Mesodermal cell (in vitro differentiated cells): ENCODE data around the gene TSPAN13. TPM values are rescaled to one million over a fixed set of nuclear protein-coding genes. Genes with fewer than 3 reads are reported as not detected.

Experiments used
- H3K27ac ChIP-seq: 2 replicates; pipeline ENCODE4 v1.7.0; 2013; ENCODE audit warnings: mild to moderate bottlenecking, low read depth, low read length, moderate library complexity; ENCODE audit not compliant: severe bottlenecking
- H3K36me3 ChIP-seq: 2 replicates; pipeline ENCODE4 v1.7.1; 2013; ENCODE audit warnings: mild to moderate bottlenecking, low read length, moderate library complexity; ENCODE audit not compliant: control insufficient read depth, insufficient read depth
- H3K4me1 ChIP-seq: one replicate; pipeline ENCODE4 v1.7.1; 2013; ENCODE audit warnings: mild to moderate bottlenecking, low read length; ENCODE audit not compliant: insufficient read depth, control insufficient read depth, poor library complexity, severe bottlenecking
- H3K4me3 ChIP-seq: 2 replicates; pipeline ENCODE4 v1.7.0; 2013; ENCODE audit warnings: low read length, control low read depth, mild to moderate bottlenecking; ENCODE audit not compliant: insufficient read depth, poor library complexity, severe bottlenecking; ENCODE audit errors: extremely low read depth
- H3K9me3 ChIP-seq: 2 replicates; pipeline ENCODE4 v1.7.1; 2013; ENCODE audit warnings: mild to moderate bottlenecking, low read length, moderate library complexity; ENCODE audit not compliant: control insufficient read depth
- WGBS, 2 experiments: methylation state at CpG; one replicate each; pipeline ENCODE4 v1.1.5; 2013; ENCODE audit warnings: missing lambda C conversion rate in 2 of 2; ENCODE audit not compliant: insufficient coverage in 2 of 2; 5-methylcytosine and 5-hydroxymethylcytosine counted together
- polyA plus RNA-seq, 2 experiments: library from polyadenylated mRNA; stranded (reverse); fragments of 50-300 nt; gene quantifications; one replicate each; pipeline ENCODE4 v1.2.3, GENCODE V29; 2013

TSPAN13 gene
- polyA plus RNA-seq (2013, experiment 1 of 2): 97.1 TPM
- 94.8 TPM for polyA plus RNA-seq (2013, experiment 2 of 2)

DNA sequence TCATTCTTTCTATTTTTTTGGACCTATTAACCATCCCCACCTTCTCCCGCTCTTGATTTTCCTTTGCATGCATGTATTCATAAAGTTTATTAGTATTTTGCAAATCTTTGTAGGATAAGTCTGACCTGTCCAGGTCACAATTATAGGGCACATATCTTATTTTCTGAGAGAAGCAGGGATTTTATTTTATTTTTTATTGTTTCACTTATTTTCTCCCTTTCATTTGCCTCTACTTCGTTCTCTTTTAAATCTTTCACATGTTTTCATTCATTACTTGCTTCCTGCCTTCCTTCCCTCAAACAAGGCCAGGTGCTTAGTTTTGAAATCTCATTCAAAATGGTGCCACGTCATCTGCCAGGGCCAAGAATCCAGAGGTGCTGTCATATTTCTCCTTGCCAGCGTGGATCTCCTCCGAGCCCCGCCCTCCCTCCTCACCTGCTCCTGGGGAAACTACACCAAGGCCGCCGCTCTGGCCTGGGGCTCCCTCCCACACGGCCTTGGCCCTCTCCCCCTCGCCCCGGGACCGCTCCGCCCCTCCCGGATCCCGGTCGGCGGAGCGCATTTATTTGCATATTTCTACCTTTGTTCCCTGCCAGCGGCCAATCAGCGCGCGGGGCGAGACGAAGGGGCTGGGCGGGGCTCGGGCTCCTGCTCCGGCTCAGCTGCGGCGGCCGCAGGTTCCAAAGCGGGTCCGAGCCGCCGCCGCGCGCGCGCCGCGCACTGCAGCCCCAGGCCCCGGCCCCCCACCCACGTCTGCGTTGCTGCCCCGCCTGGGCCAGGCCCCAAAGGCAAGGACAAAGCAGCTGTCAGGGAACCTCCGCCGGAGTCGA is at the start of gene TSPAN13:
TSS of gene TSPAN13 (plus strand) at position 654 of the 830 bp plus-strand sequence. CDS start 213 bp downstream, outside the sequence.
- Histone ChIP-seq H3K36me3 (no peaks in the 10 kb centered on the region), H3K27ac (peak within 1 kb of the TSS; percentile 77), H3K4me1 (peaks cover 6% of the 10 kb centered on the region), H3K9me3 (no peaks in the 10 kb centered on the region), H3K4me3 (peak within 1 kb of the TSS; percentile 70)
- 0 to 1% methylated on average over 24 to 35 of the region's 48 CpGs for WGBS, 2 experiments

DNA sequence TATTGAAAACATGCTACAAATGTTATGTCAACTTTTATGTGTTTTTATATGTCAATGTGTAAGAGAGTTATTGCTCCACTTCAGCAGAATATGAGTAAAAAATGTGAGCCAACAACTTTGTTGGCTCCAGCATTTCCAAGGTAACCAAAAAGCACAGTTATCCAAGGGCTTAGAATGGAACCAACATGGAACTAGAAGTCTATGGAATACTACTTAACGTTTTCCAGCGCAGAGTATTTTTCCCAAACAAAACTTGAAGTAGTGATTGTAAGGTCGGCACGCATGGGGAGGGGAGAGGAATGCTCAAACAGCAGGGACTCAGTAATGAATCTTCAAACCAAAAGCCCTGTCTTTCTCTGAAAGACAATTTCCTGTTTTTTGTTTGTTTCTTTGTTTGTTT is 45.0 kb upstream of the TSPAN13 start:
- Histone ChIP-seq H3K9me3 (no peaks in the 10 kb centered on the region), H3K4me1 (peaks cover 3% of the 10 kb centered on the region), H3K27ac (peak overlapping the region; percentile 55), H3K36me3 (peaks cover 49% of the 10 kb centered on the region), H3K4me3 (no peak overlapping the region)
- WGBS, 2 experiments: 94% methylated on average over 2 of the region's 4 CpGs; no CpG with 5 or more reads in 1 of the 2 experiments

DNA sequence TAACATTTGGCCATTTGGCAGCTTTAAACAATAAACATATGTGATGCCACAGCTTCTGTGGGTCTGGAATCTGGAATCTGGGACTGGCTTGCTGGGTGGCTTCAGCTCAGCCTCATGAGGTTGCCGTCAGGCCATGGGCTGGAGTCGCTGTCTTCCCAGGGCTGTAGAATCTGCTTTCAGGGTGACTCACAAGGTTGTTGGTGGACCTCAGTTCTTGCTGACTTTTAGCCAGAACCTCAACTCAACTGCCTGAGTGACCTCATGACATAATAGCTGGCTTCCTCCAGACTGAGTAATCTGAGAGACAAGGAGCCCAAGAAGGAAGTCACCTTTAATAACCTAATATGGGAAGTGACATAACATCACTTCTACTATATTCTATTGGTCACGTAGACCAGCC is 44.6 kb upstream of the TSPAN13 start:
- H3K4me3 ChIP-seq: no peak overlapping the region
- 77 to 91% methylated on average over 2 of the region's 3 CpGs for WGBS, 2 experiments
- H3K36me3 ChIP-seq: peaks cover 45% of the 10 kb centered on the region
- H3K4me1 ChIP-seq: peaks cover 3% of the 10 kb centered on the region
- H3K27ac ChIP-seq: peak overlapping the region; percentile 55
- no peaks in the 10 kb centered on the region for H3K9me3 ChIP-seq

DNA sequence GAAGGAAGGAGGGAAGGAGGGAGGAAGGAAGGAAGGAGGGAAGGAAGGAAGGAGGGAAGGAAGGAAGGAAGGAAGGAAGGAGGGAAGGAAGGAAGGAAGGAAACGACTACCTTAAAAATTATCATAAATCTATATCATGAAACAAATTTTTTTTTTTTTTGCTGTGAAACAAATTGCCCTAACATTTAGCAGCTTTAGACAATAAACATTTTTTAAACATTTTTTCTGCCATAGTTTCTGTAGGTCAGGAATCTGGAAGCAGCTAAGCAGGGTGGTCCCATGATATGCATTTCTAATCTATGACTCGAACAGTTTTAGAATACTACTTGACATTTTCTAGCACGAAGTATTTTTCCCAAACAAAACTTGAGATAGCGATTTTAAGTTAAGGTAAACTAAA is 42.9 kb upstream of the TSPAN13 start:
- peaks cover 30% of the 10 kb centered on the region for H3K36me3 ChIP-seq
- peaks cover 3% of the 10 kb centered on the region for H3K4me1 ChIP-seq
- no peak overlapping the region for H3K4me3 ChIP-seq
- no CpG with 5 or more reads among the region's 4 CpGs for WGBS, 2 experiments
- no peaks in the 10 kb centered on the region for H3K9me3 ChIP-seq
- H3K27ac ChIP-seq: no peak overlapping the region

DNA sequence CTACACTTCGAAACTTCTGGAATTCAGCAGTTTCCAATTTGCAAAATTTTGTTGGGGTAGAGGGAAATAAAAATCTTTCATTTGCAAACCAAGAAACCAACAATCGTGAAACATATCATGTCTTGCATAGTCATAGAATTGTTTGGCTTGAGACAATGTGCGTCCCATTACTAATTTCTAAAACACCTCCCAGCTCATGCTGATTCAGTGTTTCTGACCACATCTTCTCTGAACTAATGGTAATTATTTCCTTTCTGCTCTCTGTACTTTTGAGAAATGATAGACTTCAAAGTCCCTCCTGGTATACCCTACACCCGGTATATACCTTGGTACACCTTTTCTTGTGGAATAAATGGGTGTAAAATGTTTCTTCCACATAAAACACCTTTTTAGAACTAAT is 41.8 kb upstream of the TSPAN13 start:
- Histone ChIP-seq H3K4me3 (no peak overlapping the region), H3K36me3 (peaks cover 19% of the 10 kb centered on the region), H3K4me1 (peaks cover 3% of the 10 kb centered on the region), H3K27ac (no peak overlapping the region), H3K9me3 (no peaks in the 10 kb centered on the region)
- WGBS, 2 experiments: 94 to 100% methylated on average over 2 to 3 of the region's 4 CpGs

DNA sequence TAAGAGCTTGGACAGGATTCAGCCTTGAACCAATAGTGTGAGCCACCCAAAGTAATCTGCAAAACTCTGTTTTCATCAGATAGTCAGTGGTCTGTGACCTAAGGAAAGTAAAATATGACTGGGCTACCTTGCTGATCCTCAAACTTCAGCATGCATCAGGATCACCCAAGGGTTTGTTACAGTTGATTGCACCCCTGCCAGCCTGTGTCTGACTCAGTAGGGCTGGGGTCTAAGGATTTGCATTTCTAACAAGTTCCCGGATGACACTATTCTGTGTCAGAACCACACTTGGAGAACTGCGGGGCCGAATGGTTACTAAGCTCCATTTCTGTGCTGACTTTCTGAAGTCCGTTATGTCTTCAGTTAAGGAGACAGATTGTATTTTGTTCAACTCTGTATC is 40.6 kb upstream of the TSPAN13 start:
- H3K27ac ChIP-seq: no peak overlapping the region
- 96 to 97% methylated on average over 4 of the region's 4 CpGs for whole genome bisulfite sequencing, 2 experiments
- no peak overlapping the region for H3K4me3 ChIP-seq
- peaks cover 10% of the 10 kb centered on the region for H3K36me3 ChIP-seq
- peaks cover 3% of the 10 kb centered on the region for H3K4me1 ChIP-seq
- H3K9me3 ChIP-seq: no peaks in the 10 kb centered on the region

DNA sequence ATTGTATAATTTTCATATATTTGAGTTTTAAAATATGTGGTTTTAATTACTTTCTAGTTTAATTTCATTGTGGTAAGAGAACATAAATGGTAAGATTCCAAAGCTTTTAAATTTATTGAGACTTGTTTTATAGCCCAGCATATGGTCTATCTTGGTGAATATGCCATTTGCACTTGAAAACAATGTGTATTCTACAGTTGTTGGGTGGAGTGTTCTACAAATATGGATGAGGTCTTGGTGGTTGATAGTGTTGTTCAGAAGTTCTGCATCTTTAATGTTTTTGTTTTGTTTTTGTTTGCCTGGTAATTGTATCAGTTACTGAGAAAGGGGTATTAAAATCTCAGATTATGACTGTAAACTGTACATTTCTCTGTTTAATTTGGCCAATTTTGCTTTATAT is 37.6 kb upstream of the TSPAN13 start:
- peaks cover 5% of the 10 kb centered on the region for H3K36me3 ChIP-seq
- no peak overlapping the region for H3K27ac ChIP-seq

DNA sequence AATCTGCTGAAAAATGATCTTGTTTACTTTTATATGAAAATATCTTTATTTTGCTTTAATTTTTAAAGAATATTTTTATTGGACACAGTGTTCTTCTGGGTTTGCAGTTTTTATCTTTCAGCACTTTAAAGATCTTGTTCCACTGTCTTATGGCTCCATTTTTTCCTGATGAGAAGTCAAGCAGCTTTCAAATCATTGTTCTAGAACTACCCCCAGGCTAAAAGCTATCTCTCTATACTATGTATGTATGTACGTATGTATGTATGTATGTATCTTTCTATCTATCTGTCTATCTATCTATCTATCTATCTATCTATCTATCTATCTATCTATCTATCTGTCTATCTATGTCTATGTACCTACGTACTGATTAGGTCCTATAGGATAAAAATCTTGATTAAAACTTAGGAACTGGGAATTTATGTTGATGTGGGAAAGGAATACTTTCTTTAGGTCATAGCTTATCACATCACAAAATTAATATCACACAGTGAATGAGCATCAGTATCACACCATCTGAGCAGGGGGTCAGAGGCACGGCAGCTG is 35.4 kb upstream of the TSPAN13 start:
- no peak overlapping the region for H3K27ac ChIP-seq
- no peaks in the 10 kb centered on the region for H3K36me3 ChIP-seq
- H3K9me3 ChIP-seq: no peaks in the 10 kb centered on the region
- peaks cover 3% of the 10 kb centered on the region for H3K4me1 ChIP-seq
- 100% methylated on average over 1 of the region's 3 CpGs; no CpG with 5 or more reads in 1 of the 2 experiments for WGBS, 2 experiments
- no peak overlapping the region for H3K4me3 ChIP-seq

More for the DNA sequence above, 37.6 kb upstream of the TSPAN13 start:
- Histone ChIP-seq H3K4me3 (no peak overlapping the region), H3K4me1 (no peaks in the 10 kb centered on the region), H3K9me3 (no peaks in the 10 kb centered on the region)

DNA sequence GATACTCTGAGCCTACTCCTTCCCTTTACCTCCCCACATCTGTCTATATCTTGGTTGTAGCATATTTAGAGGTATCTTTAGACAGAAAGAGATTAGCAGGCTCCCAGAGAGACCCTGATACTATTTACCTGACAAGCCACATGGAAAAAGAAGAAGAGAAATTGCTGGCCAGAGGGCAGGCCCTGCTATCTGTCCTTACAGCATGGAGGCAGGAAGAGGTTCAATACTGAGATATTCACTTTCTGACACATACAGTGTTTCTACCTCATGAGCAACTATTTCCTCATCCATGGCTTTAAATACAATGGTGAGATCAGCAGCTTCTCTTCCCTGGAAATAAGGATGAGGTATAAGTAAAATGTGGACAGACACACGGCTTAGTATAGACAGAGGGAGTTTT is 33.9 kb upstream of the TSPAN13 start:
- no CpG with 5 or more reads among the region's 1 CpG for whole genome bisulfite sequencing, 2 experiments
- Histone ChIP-seq H3K4me3 (no peak overlapping the region), H3K4me1 (peaks cover 3% of the 10 kb centered on the region), H3K27ac (no peak overlapping the region), H3K36me3 (no peaks in the 10 kb centered on the region), H3K9me3 (no peaks in the 10 kb centered on the region)

DNA sequence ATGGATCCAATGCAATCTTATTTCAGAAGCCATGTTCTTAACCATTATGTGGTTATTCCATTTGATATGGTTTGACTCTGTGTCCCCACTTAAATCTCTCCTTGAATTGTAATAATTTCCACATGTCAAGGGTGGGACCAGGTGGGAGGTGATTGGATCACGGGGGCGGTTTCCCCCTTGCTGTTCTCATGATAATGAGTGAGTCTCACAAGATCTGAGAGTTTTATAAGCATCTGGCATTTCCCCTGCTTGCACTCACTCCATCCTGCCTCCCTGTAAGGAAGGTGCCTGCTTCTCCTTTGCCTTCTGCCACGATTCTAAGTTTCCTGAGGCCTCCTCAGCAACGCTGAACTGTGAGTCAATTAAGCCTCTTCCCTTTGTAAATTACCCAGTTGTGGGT is 32.0 kb upstream of the TSPAN13 start:
- no peak overlapping the region for H3K4me3 ChIP-seq
- WGBS, 2 experiments: 67% methylated on average over 3 of the region's 4 CpGs; no CpG with 5 or more reads in 1 of the 2 experiments
- no peak overlapping the region for H3K27ac ChIP-seq
- H3K9me3 ChIP-seq: no peaks in the 10 kb centered on the region
- peaks cover 3% of the 10 kb centered on the region for H3K4me1 ChIP-seq
- no peaks in the 10 kb centered on the region for H3K36me3 ChIP-seq

DNA sequence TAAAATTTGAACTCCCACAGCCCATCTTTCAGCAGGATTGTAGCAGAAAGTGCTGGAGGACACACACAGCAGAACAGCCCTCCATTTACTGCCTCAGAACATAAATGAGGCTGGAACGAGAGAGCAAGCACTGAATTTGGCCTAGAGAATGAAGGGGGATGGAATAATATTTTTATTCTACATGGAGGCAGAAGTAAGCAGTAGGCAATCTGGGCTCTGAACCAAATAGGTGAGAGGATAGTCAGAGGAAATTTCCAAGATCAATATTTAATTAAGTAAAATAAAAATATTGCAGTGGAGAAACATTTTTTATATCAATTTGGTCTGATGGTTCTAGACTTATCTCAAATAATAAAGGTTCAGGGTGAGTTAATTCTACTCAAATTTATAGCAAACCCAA is 29.2 kb upstream of the TSPAN13 start:
- Histone ChIP-seq H3K4me3 (no peak overlapping the region), H3K4me1 (peaks cover 3% of the 10 kb centered on the region), H3K27ac (no peak overlapping the region), H3K9me3 (no peaks in the 10 kb centered on the region), H3K36me3 (no peaks in the 10 kb centered on the region)
- 100% methylated on average over 1 of the region's 1 CpG; no CpG with 5 or more reads in 1 of the 2 experiments for WGBS, 2 experiments
